Ammon's horn (tissue), 1 donor: Measurements from ENCODE around the gene CD2AP.
"Not testable (repeated sequence)": the region's sequence is repeated elsewhere in the genome, so short reads cannot be mapped to it uniquely, and the experiment has no call there.

Experiments
- DNase-seq: peaks from one replicate; pipeline ENCODE4 v3.0.0-alpha.2; 2016; ENCODE audit warnings: low spot score

Gene CD2AP, protein sequence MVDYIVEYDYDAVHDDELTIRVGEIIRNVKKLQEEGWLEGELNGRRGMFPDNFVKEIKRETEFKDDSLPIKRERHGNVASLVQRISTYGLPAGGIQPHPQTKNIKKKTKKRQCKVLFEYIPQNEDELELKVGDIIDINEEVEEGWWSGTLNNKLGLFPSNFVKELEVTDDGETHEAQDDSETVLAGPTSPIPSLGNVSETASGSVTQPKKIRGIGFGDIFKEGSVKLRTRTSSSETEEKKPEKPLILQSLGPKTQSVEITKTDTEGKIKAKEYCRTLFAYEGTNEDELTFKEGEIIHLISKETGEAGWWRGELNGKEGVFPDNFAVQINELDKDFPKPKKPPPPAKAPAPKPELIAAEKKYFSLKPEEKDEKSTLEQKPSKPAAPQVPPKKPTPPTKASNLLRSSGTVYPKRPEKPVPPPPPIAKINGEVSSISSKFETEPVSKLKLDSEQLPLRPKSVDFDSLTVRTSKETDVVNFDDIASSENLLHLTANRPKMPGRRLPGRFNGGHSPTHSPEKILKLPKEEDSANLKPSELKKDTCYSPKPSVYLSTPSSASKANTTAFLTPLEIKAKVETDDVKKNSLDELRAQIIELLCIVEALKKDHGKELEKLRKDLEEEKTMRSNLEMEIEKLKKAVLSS

DNA sequence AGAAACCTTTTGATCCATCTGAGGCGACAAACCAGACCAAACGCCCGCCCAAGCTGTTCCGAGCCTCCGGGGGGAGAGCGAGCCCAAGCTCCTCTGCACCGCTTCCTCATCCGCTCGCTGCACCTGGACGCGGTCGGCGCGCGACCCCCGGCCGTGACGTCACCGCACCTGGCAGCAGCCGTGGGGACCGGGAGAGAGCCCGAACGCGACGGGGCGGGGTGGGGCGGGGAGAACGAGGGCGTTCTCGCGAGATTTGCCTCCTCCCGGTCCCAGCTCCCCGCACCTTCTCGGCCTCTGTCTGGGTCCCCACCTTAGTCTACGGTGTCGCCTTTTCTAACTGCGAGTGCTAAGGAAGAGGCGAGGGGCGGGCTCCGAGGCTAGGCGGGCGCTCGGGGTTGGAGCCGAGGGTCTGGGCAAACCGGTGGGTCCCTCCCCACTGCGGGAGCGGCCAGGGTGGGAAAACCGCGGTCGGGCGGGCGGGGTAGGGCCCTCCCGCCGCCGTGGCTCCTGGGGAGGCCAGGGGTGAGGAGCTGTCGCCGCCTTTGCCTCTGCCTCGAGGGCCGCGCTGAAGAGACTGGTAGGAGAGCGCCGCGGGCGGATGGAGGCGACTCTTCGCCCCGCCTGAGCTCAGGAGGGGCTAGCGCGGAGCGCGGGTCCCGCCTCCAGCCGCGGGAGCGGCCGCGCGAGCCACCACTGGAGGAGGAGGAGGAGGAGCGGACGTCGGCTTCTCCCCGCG is at the start of gene CD2AP:
TSS of gene CD2AP (plus strand) at position 293 of the 736 bp plus-strand sequence. CDS start 456 bp downstream, outside the sequence.
- DNase-seq: peak; percentile 85

DNA sequence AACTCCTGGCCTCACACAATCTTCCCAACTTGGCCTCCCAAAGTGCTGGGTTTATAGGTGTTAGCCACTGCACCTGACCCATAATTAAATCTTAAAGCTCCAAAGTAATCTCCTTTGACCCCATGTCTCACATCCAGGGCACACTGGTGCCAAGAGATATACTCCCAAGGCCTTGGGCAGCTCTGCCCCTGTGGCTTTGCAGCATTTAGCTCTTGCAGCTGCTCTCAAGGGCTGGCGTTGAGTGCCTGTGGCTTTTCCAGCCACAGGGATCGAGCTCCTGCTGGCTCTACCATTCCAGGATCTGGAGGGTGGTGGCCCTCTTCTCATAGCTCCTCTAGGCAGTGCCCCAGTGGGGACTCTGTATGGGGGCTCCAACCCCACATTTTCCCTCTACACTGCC is 49.3 kb upstream of the CD2AP start:
- DNase-seq: no peak

DNA sequence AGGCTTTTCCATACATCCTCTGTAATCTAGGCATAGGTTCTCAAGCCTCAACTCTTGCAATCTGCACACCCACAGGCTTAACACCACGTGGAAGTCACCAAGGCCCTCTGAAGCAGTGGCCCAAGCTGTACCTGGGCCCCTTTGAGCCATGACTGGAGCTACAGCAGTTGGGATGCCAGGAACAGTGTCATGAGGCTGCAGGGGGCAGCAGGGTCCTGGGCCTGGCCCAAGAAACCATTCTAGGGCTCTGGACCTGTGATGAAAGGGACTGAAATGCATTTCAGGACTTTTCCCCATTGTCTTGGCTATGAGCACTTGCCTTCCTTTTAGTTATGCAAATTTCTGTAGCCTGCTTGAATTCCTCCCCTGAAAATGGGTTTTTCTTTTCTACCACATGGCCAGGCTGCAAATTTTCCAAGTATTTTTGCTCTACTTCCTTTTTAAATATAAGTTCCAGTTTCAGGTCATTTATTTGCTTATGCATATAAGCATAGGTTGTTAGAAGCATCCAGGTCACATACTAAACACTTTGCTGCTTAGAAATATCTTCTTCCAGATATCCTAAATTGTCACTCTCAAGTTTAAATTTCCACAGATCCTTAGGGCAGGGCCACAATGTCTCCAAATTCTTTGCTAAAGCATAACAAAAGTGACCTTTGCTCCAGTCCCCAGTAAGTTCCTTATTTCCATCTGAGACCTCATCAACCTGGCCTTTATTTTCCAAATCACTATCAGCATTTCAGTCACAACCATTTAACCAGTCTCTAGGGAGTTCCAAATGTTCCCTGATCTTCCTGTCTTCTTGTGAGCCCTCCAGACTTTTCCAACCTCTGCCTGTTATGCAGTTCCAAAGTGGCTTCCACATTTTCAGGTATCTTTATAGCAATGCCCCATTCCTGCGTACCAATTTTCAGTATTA is 48.6 kb upstream of the CD2AP start:
- no peak for DNase-seq

DNA sequence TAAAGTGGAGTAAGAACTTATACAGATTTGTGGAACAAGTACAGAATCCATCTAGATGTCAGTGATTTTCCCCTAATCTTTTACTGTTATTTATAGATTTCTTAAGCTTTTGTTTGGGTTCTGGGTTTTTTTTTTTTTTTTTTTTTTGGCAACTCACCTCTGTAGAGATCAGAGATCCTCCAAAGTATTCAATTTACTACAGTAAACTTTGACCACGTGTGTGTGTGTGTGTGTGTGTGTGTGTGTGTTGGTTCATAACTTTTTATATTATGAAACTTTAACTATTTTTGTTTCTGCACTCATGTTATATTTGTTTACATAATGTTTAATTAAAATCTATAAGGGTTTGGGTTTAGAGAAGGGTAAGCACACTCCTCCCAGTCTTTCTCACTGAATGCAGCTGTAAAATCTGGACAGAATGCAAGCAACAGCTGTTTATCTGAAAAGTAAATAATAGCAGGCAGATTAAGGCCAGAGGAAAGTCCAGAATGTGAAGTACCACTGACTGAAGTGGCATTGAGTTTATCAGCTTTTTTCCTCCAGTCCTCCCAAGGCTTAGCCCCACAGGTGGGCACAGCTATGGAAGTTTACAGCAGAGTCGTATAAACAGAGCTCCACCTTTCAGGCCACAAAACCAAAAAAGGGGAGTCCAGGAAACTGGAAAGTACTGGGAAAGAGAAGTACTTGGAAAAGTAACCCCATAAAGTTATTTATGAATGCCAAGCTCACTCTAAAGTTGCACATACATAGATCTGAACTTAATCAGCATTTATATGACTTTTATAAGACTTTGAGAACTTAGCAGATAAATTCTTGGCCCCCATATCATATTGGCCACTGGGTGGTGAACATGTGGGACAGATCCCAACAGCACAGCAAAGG is 43.0 kb upstream of the CD2AP start:
- DNase-seq: no peak

DNA sequence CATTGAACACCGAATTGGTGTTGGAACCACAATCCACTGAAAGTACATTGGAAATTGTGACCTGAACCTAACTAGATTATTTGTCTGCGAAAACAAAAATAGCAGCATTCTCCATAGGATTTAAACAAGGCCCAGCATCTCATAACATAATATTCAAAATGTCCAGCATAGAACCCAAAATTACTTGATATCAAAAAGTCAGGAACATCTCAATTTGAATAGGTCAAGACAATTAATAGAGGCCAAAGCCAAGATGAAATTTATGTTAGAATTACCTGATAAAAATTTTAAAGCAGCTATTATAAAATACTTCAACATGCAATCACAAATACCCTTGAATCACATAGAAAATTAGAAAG is 42.4 kb upstream of the CD2AP start:
- no peak for DNase-seq

DNA sequence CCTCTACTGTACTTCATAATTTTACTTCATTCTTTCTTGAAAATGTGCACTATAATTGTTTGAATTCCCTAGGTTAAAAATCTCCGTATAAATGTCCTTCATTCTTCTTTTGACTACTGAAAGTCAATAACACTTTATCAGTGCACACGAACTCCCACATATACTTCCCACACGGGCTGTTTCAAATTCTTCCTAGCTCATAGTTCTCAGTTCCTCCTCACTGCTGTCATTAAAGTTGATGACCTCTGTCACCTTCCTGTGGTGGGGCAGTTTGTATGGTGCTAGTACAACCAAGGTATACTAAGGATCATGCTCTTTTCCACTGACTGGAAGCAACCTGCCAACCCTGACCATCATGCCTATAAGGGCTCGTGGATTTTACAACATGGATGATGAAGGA is 40.0 kb upstream of the CD2AP start:
- peak; percentile 3 for DNase-seq

DNA sequence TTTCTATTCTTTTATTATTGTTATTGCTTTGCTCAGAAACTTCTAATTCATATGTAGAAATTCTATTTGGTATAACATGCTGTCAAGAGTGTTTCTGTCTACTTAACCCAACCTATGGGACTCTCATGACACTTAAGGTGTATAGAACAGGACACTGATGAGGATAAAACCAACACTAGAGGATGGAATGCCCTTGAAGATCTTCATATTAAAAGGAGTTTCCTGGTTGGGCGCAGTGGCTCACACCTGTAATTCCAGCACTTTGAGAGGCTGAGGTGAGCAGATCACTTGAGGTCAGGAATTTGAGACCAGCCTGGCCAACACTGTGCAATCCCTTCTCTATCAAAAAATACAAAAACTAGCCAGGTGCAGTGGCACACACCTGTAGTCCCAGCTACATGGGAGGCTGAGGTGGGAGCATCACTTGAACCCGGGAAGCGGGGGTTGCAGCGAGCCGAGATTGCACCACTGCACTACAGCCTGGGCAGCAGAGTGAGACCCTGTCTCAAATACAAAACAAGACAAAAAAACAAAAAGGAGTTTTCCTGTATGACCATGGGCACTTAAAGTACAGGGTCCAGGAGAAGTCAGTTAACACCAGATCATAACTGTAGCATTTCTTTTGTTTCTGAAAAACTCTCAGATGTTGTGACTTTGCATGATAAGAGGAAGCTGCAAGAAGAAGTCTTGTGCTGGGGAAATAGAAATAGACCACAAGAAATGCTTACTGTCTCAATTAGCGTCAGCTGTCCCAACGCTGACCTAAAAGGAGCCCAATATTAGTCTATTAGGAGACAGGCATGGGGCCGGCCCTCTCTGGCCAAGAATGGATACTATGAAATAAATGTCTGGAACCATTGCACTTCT is 38.9 kb upstream of the CD2AP start:
- DNase-seq: no peak

DNA sequence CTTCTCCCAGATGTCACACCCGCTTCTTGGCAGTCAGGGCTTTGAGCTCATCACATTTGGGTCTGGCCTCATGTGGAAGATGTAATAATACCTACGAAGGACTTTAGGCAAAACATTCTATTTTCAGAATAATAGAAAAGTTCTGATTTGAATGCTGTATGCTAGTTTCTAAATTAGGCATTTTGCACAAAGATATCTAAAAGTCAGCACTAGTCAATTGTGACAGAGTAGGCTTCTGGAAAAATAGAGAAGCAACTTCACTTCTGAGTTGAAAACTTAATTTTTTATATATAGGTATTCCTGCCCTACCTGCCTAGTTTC is 38.3 kb upstream of the CD2AP start:
- DNase-seq: no peak

DNA sequence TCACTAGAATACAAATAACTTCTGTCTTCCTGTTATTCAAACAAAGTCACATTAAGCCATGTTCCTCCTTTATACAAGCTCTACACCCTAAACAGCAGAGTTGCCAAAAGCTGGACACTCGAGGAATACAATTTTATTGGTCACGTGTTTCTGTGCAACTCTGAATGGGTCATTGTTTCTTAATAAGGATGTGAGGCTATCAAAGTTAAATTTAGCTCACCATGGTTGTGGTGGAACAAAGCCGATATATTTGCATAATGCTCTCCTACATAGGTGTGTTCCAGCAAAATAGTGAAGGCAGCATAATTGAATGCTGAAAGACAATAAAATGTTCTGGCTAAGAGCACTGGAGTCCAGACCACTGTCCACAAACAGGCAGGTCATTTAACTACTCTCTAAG is 36.9 kb upstream of the CD2AP start:
- DNase-seq: no peak

DNA sequence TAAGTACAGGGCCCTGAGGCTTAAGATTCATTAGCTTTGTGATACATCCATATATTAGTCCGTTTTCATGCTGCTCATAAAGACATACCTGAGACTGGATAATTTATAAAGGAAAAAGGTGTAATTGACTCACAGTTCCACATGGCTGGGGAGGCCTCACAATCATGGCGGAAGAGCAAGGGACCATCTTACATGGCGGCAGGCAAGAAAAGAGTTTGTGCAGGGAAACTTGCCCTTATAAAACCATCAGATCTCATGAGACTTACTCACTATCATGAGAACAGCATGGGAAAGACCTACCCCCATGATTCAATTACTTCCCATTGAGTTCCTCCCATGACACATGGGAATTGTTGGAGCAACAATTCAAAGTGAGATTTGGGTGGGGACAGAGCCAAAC is 32.6 kb upstream of the CD2AP start:
- not testable (repeated sequence) for DNase-seq

DNA sequence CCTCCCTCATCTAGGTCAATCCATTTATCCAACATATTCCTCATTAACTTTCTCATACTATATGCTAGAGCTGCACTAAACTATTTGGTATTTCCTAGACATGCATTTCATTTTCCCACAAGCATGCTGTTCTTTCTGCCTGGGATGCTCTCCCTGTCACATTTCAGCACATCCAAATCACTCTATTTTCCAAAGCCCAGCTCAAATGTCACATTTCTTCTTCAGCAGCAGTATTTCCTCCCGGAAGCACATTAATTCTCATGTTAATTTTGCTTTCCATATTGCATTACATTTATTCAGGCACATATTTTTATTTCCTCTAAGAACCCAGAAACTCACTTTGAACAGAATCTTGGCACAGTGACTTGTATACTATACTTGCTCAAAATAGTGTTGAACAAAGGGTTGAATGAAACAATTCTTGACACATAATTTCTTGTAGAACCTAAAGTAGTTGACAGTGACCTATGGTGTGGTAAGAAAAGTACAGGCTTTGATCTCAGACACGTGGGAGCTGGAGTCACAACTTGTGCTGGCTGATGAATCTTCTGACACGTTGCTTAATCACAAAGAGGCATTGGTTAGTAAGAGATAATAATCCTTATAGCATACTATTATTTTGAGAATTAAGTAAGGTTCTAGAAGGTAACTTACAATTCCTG is 30.8 kb upstream of the CD2AP start:
- DNase-seq: no peak

DNA sequence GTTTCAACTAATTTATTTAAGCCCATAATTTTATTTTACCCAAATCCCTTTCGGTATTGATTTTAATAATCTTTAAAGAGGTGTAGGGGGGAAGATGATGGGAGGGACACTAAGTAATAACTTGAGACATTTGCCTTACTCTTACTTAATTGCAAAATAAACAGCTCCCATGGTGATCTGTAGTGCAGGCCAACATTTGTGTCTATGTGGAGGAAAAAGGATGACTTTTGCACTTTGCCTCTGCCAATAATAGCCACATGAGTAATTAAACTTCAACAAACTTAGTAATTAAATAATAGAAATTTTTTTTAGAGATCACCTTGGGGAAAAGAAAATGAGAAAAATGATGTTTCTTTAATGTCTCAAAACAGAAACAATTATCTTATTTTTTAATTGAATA is 29.9 kb upstream of the CD2AP start:
- no peak for DNase-seq

DNA sequence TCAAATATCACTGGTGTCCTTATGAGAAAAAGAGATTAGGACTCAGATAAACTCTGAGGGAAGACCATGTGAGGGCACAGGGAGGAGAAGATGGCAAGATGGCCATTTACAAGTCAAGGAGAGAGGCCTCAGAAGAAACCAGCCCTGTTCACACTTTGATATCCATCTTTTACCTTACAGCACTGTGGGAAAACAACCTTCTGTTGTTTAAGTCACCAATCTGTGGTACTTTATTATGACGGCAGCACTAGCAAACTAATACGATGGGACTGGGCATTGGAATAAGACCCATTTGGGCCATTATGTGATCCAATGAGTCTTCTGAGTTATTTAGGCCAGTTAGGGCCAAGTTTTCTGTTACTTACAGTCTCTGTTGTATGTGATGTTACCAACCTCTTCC is 26.4 kb upstream of the CD2AP start:
- no peak for DNase-seq

DNA sequence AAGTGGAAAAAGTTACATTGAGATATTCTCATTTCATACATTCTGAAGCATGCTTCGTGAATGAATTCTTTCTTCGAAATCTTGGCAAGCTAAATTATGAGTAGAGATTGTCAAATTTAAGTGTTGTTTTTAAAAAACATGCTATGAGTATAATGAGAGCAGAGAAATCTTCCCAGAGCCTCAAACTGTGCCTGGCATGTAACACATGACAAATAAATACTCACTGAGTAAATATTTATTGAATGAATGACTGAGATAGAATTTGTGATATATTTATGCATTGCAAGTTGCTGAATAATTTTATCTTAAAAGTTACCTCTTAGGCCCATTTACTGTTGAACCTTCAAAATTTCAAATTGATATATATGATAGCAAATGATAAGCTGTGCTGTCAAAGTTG is 24.7 kb upstream of the CD2AP start:
- DNase-seq: no peak

DNA sequence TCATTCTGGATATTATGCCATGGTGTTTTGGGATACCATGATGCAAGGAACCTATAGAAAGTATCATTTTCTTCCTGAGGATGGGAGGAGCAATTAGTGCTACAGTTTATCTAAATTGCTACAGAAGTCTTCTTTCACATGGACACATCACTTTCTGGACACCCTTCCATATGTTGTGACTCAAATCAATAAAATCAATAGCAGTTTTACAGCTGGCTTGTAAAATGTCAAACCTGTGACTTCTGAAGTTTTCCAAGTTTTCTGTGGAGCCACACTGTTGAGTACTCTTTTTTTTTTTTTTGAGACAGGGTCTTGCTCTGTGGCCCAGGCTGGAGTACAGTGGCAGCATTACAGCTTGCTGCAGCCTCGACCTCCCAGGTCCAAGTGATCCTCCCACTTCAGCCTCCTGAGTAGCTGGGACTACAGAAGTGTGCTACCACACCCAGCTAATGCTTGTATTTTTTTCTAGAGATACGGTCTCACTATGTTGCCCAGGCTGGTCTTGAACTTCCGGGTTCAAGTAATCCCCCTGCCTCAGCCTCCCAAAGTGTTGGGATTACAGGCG is 24.1 kb upstream of the CD2AP start:
- DNase-seq: no peak

DNA sequence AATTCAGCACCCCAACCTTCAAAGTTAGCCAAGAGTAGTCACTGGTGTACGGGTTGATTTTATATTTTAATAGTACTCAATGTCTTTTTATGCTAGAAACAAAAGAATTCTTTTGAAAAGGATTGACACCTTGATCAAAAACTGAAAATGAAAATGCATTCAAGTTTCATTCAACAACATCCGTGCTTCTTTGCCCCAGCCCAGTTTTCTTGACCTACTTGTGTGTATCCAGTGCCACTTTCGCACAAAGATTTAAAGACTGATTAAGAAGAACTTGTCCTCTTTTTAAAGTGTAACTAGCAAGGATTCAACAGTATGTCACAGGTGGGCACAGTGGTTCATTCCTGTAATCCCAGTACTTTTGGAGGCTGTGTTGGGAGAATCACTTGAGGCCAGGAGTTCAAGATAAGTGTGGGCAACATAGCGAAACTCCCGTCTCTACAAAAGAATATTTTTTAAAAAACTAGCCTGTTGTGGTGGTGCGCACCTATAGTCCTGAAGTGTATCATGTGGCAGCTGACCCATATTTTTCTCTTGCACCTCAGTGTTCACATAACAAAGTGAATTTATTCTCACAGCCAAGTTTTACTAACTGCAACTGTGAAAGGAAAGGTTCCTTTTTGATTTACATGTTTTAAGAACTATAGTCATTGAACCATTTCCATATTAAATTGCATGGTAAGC is 22.7 kb upstream of the CD2AP start:
- no peak for DNase-seq

DNA sequence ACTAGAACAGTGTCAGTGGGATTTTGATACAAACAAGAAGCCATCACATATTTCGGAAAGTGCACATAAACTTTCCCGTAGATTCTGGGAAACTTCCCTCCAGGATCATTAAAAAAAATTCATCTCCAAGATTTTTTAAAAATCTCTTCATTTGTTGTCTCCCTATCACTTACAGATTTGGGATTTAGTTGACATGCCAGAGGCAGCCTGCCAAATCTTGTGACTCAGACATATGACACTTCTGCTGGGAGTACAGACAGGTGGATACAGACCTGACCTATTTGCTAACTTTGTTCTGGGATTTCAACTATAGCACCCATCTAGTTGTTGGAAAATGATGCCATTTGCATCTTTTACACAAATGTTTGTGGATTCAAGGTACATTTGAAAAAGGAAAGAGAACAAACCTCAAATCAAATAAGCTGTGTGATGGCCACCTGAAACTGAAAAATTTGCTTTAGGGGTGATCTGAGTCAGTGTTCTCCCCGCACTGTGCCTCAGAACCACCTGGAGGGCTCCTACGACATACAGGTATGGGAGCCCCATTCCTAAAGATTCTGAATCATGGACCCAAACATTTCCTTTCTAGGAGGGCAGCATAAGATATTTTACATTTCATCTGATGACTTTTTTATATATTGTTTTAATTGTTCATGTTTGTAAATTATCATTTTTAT is 21.9 kb upstream of the CD2AP start:
- DNase-seq: no peak

DNA sequence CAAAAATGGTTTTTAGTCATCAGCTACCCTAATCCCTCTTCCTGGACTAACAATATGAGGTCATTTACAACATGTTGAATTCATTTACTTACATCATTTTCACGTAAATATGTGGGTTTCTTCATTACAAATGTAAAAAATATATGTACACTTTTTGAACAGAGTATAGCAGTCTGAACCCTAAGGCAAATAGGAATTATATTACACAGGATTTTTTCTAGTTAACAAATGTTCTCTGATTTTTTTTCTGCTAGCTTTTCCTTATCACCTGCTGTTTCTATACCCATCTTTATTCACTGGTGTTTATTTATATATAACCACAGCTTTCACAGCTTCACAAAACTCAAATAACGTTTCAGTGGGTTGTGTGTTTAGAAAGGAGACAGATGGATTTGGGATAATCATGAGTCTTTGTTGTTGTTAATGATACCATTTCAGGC is 21.0 kb upstream of the CD2AP start:
- no peak for DNase-seq
